Measurements from ENCODE around the gene CERK.

CERK gene

DNA sequence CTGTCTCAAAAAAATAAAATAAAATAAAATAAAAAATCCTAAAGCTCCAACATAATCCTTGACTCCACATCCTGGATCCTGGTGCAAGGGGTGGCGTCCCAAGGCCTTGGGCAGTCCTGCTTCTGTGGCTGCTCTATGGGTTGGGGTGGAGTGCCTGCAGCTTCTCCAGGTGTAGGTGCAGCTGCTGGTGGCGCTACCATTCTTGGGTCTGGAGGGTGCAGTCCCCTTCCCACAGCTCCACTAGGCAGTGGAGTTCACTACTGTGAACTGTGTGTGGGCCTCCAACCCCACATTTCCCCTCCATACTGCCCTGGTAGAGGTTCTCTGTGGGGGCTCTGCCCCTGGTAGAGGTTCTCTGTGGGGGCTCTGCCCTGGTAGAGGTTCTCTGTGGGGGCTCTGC is 17.5 kb upstream of the CERK start:
- TF ChIP-seq SIN3A (IDR thresholded peaks at IDR 0.05; ENCODE audit: borderline replicate concordance, insufficient read depth, low read length): no peak
- no peak for TF ChIP-seq POLR2AphosphoS5 (IDR thresholded peaks at IDR 0.05; ENCODE audit: low read depth, low read length)
- no peak for TF ChIP-seq TAF1 (IDR thresholded peaks at IDR 0.05; ENCODE audit: borderline replicate concordance, insufficient read depth, low read length)
- TF ChIP-seq FOXP2 (optimal IDR thresholded peaks at IDR 0.05; ENCODE audit: borderline replicate concordance, extremely low read depth, extremely low read length, insufficient read depth): no peak
- TF ChIP-seq REST (IDR thresholded peaks at IDR 0.05; ENCODE audit: insufficient read depth in 1 of 2, low read depth in 2 of 2, low read length in 2 of 2): no peak

DNA sequence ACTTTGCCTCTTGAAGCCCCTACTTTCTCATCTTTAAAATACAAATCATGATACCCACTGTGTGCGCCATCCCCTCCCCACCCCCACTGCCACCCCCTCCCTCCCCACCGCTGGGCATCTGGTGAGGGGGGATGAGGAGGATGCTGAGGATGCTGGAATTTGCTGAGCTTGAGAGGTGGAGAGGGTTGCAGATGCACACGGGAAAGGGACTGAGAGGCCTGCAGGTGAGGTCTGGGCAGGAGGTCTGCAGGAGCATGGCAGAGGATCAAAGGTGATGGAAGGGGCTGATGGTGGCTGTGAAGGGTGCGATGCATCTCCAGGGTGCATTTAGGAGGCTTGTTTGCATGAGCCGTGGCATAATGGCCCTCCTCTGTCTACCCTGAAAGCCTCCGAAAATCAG is 16.8 kb upstream of the CERK start:
- TF ChIP-seq SIN3A (IDR thresholded peaks at IDR 0.05; ENCODE audit: borderline replicate concordance, insufficient read depth, low read length): no peak
- TF ChIP-seq TAF1 (IDR thresholded peaks at IDR 0.05; ENCODE audit: borderline replicate concordance, insufficient read depth, low read length): no peak
- TF ChIP-seq POLR2AphosphoS5 (IDR thresholded peaks at IDR 0.05; ENCODE audit: low read depth, low read length): no peak
- TF ChIP-seq REST (IDR thresholded peaks at IDR 0.05; ENCODE audit: insufficient read depth in 1 of 2, low read depth in 2 of 2, low read length in 2 of 2): no peak
- no peak for TF ChIP-seq FOXP2 (optimal IDR thresholded peaks at IDR 0.05; ENCODE audit: borderline replicate concordance, extremely low read depth, extremely low read length, insufficient read depth)

- TF ChIP-seq POLR2AphosphoS5 (IDR thresholded peaks at IDR 0.05; ENCODE audit: low read depth, low read length) (peak; percentile 62), REST (IDR thresholded peaks at IDR 0.05; ENCODE audit: insufficient read depth in 1 of 2, low read depth in 2 of 2, low read length in 2 of 2) (no peak), FOXP2 (optimal IDR thresholded peaks at IDR 0.05; ENCODE audit: borderline replicate concordance, extremely low read depth, extremely low read length, insufficient read depth) (peak; percentile 99), TAF1 (IDR thresholded peaks at IDR 0.05; ENCODE audit: borderline replicate concordance, insufficient read depth, low read length) (peak; percentile 64; the same call in 1 of the 2 replicates), SIN3A (IDR thresholded peaks at IDR 0.05; ENCODE audit: borderline replicate concordance, insufficient read depth, low read length) (peak; percentile 71; the same call in 1 of the 2 replicates)
Measured at GRCh38 chr22:46754110-46754799, 16.2 kb upstream of the CERK start.

DNA sequence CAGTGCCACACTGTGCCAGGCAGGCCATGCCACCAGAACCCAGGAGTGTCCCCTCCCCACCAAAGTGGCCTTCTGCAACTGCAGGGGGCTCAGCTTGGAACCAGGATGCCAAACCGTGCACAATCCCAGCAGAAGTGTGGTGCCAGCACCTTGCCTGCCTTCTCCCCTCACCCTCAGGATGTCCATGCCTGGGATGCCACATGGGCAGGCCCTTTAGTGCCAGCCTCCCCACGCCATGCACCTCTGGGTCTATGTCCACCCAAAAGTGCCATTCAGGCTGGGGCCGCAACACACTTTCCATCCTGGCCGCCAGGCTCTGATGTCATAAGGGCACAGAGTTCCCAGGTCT is 15.7 kb upstream of the CERK start:
- no peak for TF ChIP-seq REST (IDR thresholded peaks at IDR 0.05; ENCODE audit: insufficient read depth in 1 of 2, low read depth in 2 of 2, low read length in 2 of 2)

DNA sequence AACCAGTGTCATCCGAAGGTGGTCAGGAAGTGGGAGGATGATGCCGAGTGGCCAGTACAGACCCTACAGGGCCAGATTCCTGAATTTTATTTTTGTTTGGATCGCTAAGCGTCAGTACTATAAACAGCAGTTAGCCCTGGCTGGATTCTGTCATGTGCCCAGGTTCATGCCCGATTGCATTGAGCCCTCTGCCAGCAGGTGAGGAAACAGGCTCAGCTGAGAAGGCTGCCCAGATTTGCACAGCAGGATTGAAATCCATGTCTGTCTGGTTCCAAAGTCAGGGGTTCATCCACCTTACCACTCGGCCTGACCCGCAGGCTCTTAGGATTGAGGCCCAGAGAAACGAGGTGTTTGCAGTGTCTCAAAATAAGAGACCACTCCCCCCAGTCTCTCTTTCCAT is 15.3 kb upstream of the CERK start:
- TF ChIP-seq POLR2AphosphoS5 (IDR thresholded peaks at IDR 0.05; ENCODE audit: low read depth, low read length) (no peak), REST (IDR thresholded peaks at IDR 0.05; ENCODE audit: insufficient read depth in 1 of 2, low read depth in 2 of 2, low read length in 2 of 2) (no peak), TAF1 (IDR thresholded peaks at IDR 0.05; ENCODE audit: borderline replicate concordance, insufficient read depth, low read length) (no peak), SIN3A (IDR thresholded peaks at IDR 0.05; ENCODE audit: borderline replicate concordance, insufficient read depth, low read length) (no peak), FOXP2 (optimal IDR thresholded peaks at IDR 0.05; ENCODE audit: borderline replicate concordance, extremely low read depth, extremely low read length, insufficient read depth) (no peak)

Data from PFSK-1 (cell line).